OCI-LY7 (cell line): ENCODE results near the gene ASPM. TPM values are rescaled to one million over a fixed set of nuclear protein-coding genes. Genes with fewer than 3 reads are reported as not detected.

Experiments used
- BruUV-seq: library from RNA; stranded (reverse); fragments of 400-500 nt; replicated peaks from 2 replicates; lab custom pipeline; 2021; lab: Mats Ljungman, UMichigan
- CTCF ChIA-PET: fragments of 300-600 bp; sonication (Branson Sonifier 250); formaldehyde crosslinking; loops from one replicate; lab custom pipeline; 2022; ENCODE audit warnings: antibody characterized with exemption; ENCODE audit not compliant: unreplicated experiment; lab: Charles Lee
- POLR2A ChIA-PET: fragments of 300-600 bp; sonication (Branson Sonifier 250); formaldehyde crosslinking; loops from one replicate; lab custom pipeline; 2022; ENCODE audit warnings: antibody characterized with exemption; lab: Charles Lee
- DNase-seq: peaks from one replicate; pipeline ENCODE4 v3.0.0-alpha.2; 2015; ENCODE audit warnings: low spot score
- H2AFZ ChIP-seq: fragments of 200-600 bp; sonication (generic), shearing (Covaris generic); 2 replicates; pipeline ENCODE4 v1.6.1; 2014; ENCODE audit warnings: mild to moderate bottlenecking, antibody characterized with exemption, low read length, moderate library complexity
- H3K27ac ChIP-seq: fragments of 200-600 bp; sonication (generic); 2 replicates; pipeline ENCODE4 v1.5.1; 2014; ENCODE audit warnings: mixed run types, low read depth, mild to moderate bottlenecking, moderate library complexity, low read length, inconsistent platforms; ENCODE audit not compliant: poor library complexity, severe bottlenecking
- H3K36me3 ChIP-seq: fragments of 200-600 bp; sonication (generic); 2 replicates; pipeline ENCODE4 v1.6.1; 2014; ENCODE audit warnings: mild to moderate bottlenecking, antibody characterized with exemption, low read length, moderate library complexity, mixed read lengths; ENCODE audit not compliant: insufficient read depth
- H3K4me1 ChIP-seq: fragments of 200-600 bp; sonication (generic); 2 replicates; pipeline ENCODE4 v1.5.1; 2014; ENCODE audit warnings: mild to moderate bottlenecking, low read length; ENCODE audit not compliant: insufficient read depth, poor library complexity, severe bottlenecking
- H3K4me2 ChIP-seq: fragments of 200-600 bp; sonication (generic); 2 replicates; pipeline ENCODE4 v1.6.1; 2014; ENCODE audit warnings: mild to moderate bottlenecking, low read length
- H3K4me3 ChIP-seq: fragments of 200-600 bp; sonication (generic); 2 replicates; pipeline ENCODE4 v1.5.1; 2014; ENCODE audit warnings: mild to moderate bottlenecking, low read depth, low read length; ENCODE audit not compliant: poor library complexity, severe bottlenecking
- H3K79me2 ChIP-seq: fragments of 200-600 bp; sonication (generic); 2 replicates; pipeline ENCODE4 v1.6.1; 2016; ENCODE audit warnings: low read depth, mild to moderate bottlenecking, low read length, moderate library complexity, mixed read lengths; ENCODE audit not compliant: insufficient read depth
- H3K9me2 ChIP-seq: fragments of 200-600 bp; sonication (generic); 2 replicates; pipeline ENCODE4 v1.6.1; 2016; ENCODE audit warnings: mild to moderate bottlenecking, low read length, mixed read lengths; ENCODE audit not compliant: insufficient read depth
- H3K9me3 ChIP-seq: fragments of 200-600 bp; sonication (generic); 2 replicates; pipeline ENCODE4 v1.6.1; 2014; ENCODE audit warnings: mild to moderate bottlenecking, mixed run types, low read length, mixed read lengths
- H4K20me1 ChIP-seq: fragments of 200-600 bp; sonication (generic); 2 replicates; pipeline ENCODE4 v1.6.1; 2014; ENCODE audit warnings: mild to moderate bottlenecking, antibody characterized with exemption, low read length, moderate library complexity, mixed read lengths; ENCODE audit not compliant: insufficient read depth
- CTCF ChIP-seq: fragments of 200-600 bp; sonication (generic); conservative IDR thresholded peaks from 2 replicates; pipeline ENCODE4 v1.5.1; 2014; ENCODE audit warnings: mild to moderate bottlenecking, antibody characterized with exemption, low read length, moderate library complexity, mixed read lengths
- EZH2phosphoT487 ChIP-seq: fragments of 200-600 bp; sonication (generic); IDR thresholded peaks from 2 replicates; pipeline ENCODE4 v1.6.1; 2018; ENCODE audit warnings: low read depth, borderline replicate concordance, mild to moderate bottlenecking, mixed run types, antibody characterized with exemption, low read length, moderate library complexity, mixed read lengths
- intact Hi-C: fragments of 100-400 bp; cut with micrococcal nuclease; formaldehyde crosslinking; loops from one replicate; pipeline ENCODE4 v1.10.0; 2022; ENCODE audit not compliant: unreplicated experiment
- total RNA-seq, 2 experiments: library from RNA; depleted of rRNA in 1 of 2; stranded (reverse); fragments of >200 nt in 1 of 2; shearing (Covaris generic) in 1 of 2; gene quantifications; 2 replicates each; pipeline ENCODE4 v1.2.3, GENCODE V29; 2014 to 2022

Gene ASPM
- total RNA-seq, 2 experiments from 2014 or later: 76.8 to 88.6 TPM

DNA sequence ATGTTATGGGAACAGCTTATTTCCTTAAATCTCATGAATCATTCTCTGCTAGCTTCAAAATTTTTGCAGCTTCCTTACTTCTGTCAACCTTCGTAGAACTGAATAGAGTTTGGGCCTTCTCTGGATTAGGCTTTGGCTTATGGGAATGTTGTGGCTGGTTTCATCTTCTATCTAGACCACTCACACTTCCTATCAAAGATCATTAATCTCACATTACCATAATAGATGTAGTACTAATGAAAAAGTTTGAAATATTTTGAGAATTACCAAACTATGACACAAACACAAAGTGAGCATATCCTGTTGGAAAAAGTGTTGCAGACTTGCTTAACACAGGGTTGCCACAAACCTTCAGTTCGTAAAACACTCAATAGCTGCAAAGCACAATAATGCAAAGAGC, 30.3 kb downstream of the ASPM start:
- Histone ChIP-seq H3K4me2 (no peak overlapping the region), H2AFZ (no peak overlapping the region), H3K36me3 (peaks cover 97% of the 10 kb centered on the region), H3K79me2 (peaks cover 1% of the 10 kb centered on the region; the same call in 1 of the 2 replicates), H4K20me1 (no peaks in the 10 kb centered on the region), H3K9me3 (no peaks in the 10 kb centered on the region), H3K9me2 (no peaks in the 10 kb centered on the region), H3K4me1 (no peaks in the 10 kb centered on the region), H3K4me3 (no peak overlapping the region), H3K27ac (no peak overlapping the region)
- DNase-seq: no peak
- TF ChIP-seq EZH2phosphoT487 (no peak), CTCF (no peak)
- POLR2A ChIA-PET: interaction anchor here (0.6 to 1.1 kb wide), 4 partner anchors 9 to 1101 kb away, joined by 3 to 4 read pairs (median 4); no protein-coding TSS in a partner anchor
- CTCF ChIA-PET: no interaction called here
- intact Hi-C loops: no loop called here
- no TSS peak for BruUV-seq

GRCh38 chr1:197106869-197107268, 39.6 kb downstream of the ASPM start:
- H3K4me1 ChIP-seq: no peaks in the 10 kb centered on the region
- no peak overlapping the region for H3K4me3 ChIP-seq
- H3K9me3 ChIP-seq: no peaks in the 10 kb centered on the region
- peaks cover 7% of the 10 kb centered on the region; the same call in 1 of the 2 replicates for H4K20me1 ChIP-seq
- peaks cover 100% of the 10 kb centered on the region for H3K36me3 ChIP-seq
- no peak for TF ChIP-seq CTCF
- no peak for TF ChIP-seq EZH2phosphoT487
- no peak overlapping the region for H3K4me2 ChIP-seq
- no peak overlapping the region for H3K27ac ChIP-seq
- intact Hi-C loops: no loop called here
- H2AFZ ChIP-seq: no peak overlapping the region
- H3K79me2 ChIP-seq: peaks cover 19% of the 10 kb centered on the region; the same call in 1 of the 2 replicates
- DNase-seq: no peak
- CTCF ChIA-PET: no interaction called here
- no TSS peak for BruUV-seq
- no peaks in the 10 kb centered on the region for H3K9me2 ChIP-seq
- POLR2A ChIA-PET: interaction anchor here (1.4 kb wide), 1 partner anchor 10 kb away, joined by 3 read pairs; no protein-coding TSS in a partner anchor

- CTCF ChIA-PET: no interaction called here
- intact Hi-C loops: no loop called here
- Histone ChIP-seq H4K20me1 (0 out of 2 replicates have a peak, but pooled peaks cover 7% of the 10 kb centered on the region), H3K9me2 (no peaks in the 10 kb centered on the region), H3K4me1 (no peaks in the 10 kb centered on the region), H3K9me3 (no peaks in the 10 kb centered on the region), H3K27ac (no peak overlapping the region), H3K36me3 (peaks cover 85% of the 10 kb centered on the region), H2AFZ (no peak overlapping the region), H3K4me3 (no peak overlapping the region), H3K4me2 (no peak overlapping the region), H3K79me2 (0 out of 2 replicates have a peak, but pooled peaks cover 6% of the 10 kb centered on the region)
- DNase-seq: no peak
- BruUV-seq: no TSS peak
- TF ChIP-seq CTCF: no peak
- TF ChIP-seq EZH2phosphoT487: no peak
- POLR2A ChIA-PET: interaction anchor here (1.5 to 2.1 kb wide), 3 partner anchors 13 to 34 kb away, joined by 4 to 5 read pairs (median 4); no protein-coding TSS in a partner anchor
These were observed 43.2 kb downstream of the ASPM start for GRCh38 chr1:197103300-197103699.
